Measurements from ENCODE around the gene RPL18A. TPM values are rescaled to one million over a fixed set of nuclear protein-coding genes. Genes with fewer than 3 reads are reported as not detected.

The RPL18A gene
- total and polyA plus RNA-seq, 10 of the 15 experiments (the other 5 are each of a cell fraction or from before 2014, with no cell fraction given) = 1,181 to 3,774 (median 2,300) TPM

GRCh38 chr19:17865364-17866311 is 5.9 kb downstream of the RPL18A start (continued):
- TF ChIP-seq E4F1 (IDR thresholded peaks at IDR 0.05; ENCODE audit: borderline replicate concordance, partially characterized antibody) (no peak), KAT2A (conservative IDR thresholded peaks at IDR 0.05; ENCODE audit: control insufficient read depth, low read depth, low read length) (no peak), YBX1 (IDR thresholded peaks at IDR 0.05) (no peak), CBX3 (IDR thresholded peaks at IDR 0.05; ENCODE audit: borderline replicate concordance, low read depth) (no peak), PML (IDR thresholded peaks at IDR 0.05; ENCODE audit: low read length) (peak; percentile 74; the same call in 1 of the 2 replicates), MYB (IDR thresholded peaks at IDR 0.05; ENCODE audit: borderline replicate concordance, low read depth, low read length) (no peak), FOS (IDR thresholded peaks at IDR 0.05; ENCODE audit: borderline replicate concordance, extremely low read depth, insufficient read length) (no peak), ZBTB40 (IDR thresholded peaks at IDR 0.05; ENCODE audit: borderline replicate concordance) (no peak), ASH2L (IDR thresholded peaks at IDR 0.05; ENCODE audit: borderline replicate concordance, low read depth) (no peak), IRF4 (IDR thresholded peaks at IDR 0.05; ENCODE audit: low read depth, low read length) (no peak), POLR2AphosphoS5 (IDR thresholded peaks at IDR 0.05; ENCODE audit: low read length) (peak; percentile 72), CBFB (IDR thresholded peaks at IDR 0.05; ENCODE audit: low read depth) (no peak), IKZF1 (conservative IDR thresholded peaks at IDR 0.05) (no peak), ATF7 (IDR thresholded peaks at IDR 0.05; ENCODE audit: low read depth) (no peak), EED (IDR thresholded peaks at IDR 0.05; ENCODE audit: low read depth) (no peak), CEBPB (IDR thresholded peaks at IDR 0.05; ENCODE audit: borderline replicate concordance in 1 of 2, low read depth in 2 of 2, low read length in 2 of 2) (no peak), MXI1 (IDR thresholded peaks at IDR 0.05; ENCODE audit: low read depth, low read length) (no peak), ZNF274 (IDR thresholded peaks at IDR 0.05; ENCODE audit: insufficient read depth, insufficient read length) (no peak), ZNF687 (IDR thresholded peaks at IDR 0.05) (no peak), NBN (IDR thresholded peaks at IDR 0.05) (no peak)
